NB4 (cell line): ENCODE results near the gene CIROP.

Experiments used
- CTCF ChIP-seq: IDR thresholded peaks from one replicate; pipeline ENCODE4 v1.5.1; 2012; ENCODE audit warnings: low read depth, low read length
- POLR2A ChIP-seq: IDR thresholded peaks from 2 replicates; pipeline ENCODE4 v1.6.1; 2011; ENCODE audit warnings: mild to moderate bottlenecking; ENCODE audit not compliant: insufficient read length; ENCODE audit errors: extremely low read depth

DNA sequence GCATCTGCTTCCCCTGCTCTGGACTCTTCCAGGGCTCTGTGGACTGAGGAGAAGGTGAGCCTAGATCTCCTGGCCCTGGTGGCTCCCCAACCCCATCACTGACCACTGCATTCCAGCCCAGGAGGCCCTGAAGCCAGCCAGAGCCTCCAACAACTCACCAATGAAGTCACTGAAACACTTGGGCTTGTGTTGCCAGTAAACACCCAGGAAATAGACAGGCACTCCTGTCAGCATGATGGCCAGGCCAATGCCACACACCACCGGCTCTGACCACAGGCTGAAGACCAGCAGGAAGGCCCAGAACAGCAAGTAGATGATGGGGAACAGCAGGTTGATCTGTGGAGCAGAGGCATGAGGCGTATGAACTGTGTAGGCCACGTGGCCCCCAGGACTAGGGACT, 23.1 kb upstream of the CIROP start:
- TF ChIP-seq CTCF = no peak
- no peak for TF ChIP-seq POLR2A
